Activated naive CD4-positive, alpha-beta T cell treated with anti-CD3 and anti-CD28 coated beads, Interleukin-2, amount 10 ng/mL, durations not matched to agents 7 days and 5 days (primary cell): ENCODE measurements around the gene ECPAS.
A peak's percentile ranks its signal among the peaks of the same experiment; 100 is the strongest.
"Not testable (repeated sequence)": the region's sequence is repeated elsewhere in the genome, so short reads cannot be mapped to it uniquely, and the experiment has no call there.

Experiments
- CTCF ChIA-PET: fragments of 350-600 bp; sonication (Branson Sonifier 250); formaldehyde crosslinking; loops from one replicate; lab custom pipeline; 2021; ENCODE audit warnings: antibody characterized with exemption; lab: Charles Lee
- DNase-seq: peaks from one replicate; pipeline ENCODE4 v3.0.0-alpha.2; 2020
- H3K27ac Mint-ChIP-seq: one replicate; pipeline ENCODE4 v1.8.0; 2021; ENCODE audit warnings: mild to moderate bottlenecking, moderate library complexity, mixed read lengths
- H3K27me3 Mint-ChIP-seq: one replicate; pipeline ENCODE4 v1.8.0; 2021; ENCODE audit warnings: mild to moderate bottlenecking, mixed read lengths
- H3K36me3 Mint-ChIP-seq: one replicate; pipeline ENCODE4 v1.8.0; 2021; ENCODE audit warnings: mixed read lengths
- H3K4me1 Mint-ChIP-seq: one replicate; pipeline ENCODE4 v1.8.0; 2021; ENCODE audit warnings: mixed read lengths
- H3K4me3 Mint-ChIP-seq: one replicate; pipeline ENCODE4 v1.8.0; 2021; ENCODE audit warnings: mild to moderate bottlenecking, moderate library complexity, mixed read lengths
- H3K9me3 Mint-ChIP-seq: one replicate; pipeline ENCODE4 v1.8.0; 2021; ENCODE audit warnings: mixed read lengths

The ECPAS gene, protein sequence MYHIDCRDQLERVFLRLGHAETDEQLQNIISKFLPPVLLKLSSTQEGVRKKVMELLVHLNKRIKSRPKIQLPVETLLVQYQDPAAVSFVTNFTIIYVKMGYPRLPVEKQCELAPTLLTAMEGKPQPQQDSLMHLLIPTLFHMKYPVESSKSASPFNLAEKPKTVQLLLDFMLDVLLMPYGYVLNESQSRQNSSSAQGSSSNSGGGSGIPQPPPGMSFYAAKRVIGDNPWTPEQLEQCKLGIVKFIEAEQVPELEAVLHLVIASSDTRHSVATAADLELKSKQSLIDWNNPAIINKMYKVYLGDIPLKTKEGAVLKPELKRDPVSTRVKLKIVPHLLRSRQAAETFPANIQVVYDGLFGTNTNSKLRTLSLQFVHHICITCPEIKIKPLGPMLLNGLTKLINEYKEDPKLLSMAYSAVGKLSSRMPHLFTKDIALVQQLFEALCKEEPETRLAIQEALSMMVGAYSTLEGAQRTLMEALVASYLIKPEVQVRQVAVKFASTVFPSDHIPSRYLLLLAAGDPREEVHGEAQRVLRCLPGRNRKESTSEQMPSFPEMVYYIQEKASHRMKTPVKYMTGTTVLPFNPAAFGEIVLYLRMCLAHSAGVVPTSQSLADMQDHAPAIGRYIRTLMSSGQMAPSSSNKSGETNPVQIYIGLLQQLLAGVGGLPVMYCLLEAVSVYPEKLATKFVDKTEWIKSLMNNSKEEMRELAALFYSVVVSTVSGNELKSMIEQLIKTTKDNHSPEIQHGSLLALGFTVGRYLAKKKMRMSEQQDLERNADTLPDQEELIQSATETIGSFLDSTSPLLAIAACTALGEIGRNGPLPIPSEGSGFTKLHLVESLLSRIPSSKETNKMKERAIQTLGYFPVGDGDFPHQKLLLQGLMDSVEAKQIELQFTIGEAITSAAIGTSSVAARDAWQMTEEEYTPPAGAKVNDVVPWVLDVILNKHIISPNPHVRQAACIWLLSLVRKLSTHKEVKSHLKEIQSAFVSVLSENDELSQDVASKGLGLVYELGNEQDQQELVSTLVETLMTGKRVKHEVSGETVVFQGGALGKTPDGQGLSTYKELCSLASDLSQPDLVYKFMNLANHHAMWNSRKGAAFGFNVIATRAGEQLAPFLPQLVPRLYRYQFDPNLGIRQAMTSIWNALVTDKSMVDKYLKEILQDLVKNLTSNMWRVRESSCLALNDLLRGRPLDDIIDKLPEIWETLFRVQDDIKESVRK (N-terminal part only)

DNA sequence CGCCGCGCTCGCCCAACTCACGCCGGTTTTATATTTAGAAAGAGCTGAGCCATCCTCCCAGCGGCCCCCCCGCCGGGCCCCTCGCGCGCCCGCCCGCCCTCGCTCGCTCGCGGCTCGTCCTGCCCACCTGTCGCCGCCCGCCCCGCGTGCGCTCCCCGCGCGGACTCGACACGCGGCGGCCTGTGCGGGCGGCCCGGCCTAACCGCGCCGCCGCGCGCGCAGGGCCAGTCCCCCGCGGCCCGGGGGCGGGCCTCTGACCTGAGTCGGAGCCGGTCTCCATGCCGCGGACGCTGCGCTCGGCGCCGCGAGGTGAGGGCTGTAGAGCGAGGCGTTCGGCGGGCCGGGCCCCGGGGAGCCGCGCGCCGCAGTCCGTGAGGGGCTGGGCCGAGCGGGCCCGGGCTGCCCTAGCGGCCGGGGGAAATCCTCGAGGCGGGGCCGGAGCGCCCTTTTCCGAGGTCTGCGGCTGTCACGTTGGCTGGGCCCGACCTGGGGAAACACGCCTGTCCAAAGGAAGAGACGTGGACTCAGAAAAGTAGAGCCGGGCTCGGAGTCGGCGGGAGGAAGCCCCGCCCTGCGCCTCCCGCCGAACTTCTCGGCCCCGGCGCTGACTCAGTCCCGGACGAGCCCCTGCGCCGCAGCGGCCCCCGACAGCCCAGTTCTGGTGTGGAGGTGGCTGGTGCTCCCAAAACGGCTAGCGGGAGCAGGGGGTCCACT, at the start of gene ECPAS:
Gene ECPAS (minus strand): TSS at position 526 of the 714 bp plus-strand sequence. CDS start 11,465 bp downstream, outside the sequence.
- peak within 1 kb of the TSS; percentile 78 for H3K4me3 Mint-ChIP-seq
- peak within 1 kb of the TSS; percentile 85 for H3K27ac Mint-ChIP-seq
- H3K9me3 Mint-ChIP-seq = no peaks in the 10 kb centered on the region
- peaks cover 31% of the 10 kb centered on the region for H3K4me1 Mint-ChIP-seq
- CTCF ChIA-PET = no interaction called here
- peaks cover 5% of the 10 kb centered on the region for H3K27me3 Mint-ChIP-seq
- peak; percentile 69 for DNase-seq
- H3K36me3 Mint-ChIP-seq = peaks cover 7% of the 10 kb centered on the region

DNA sequence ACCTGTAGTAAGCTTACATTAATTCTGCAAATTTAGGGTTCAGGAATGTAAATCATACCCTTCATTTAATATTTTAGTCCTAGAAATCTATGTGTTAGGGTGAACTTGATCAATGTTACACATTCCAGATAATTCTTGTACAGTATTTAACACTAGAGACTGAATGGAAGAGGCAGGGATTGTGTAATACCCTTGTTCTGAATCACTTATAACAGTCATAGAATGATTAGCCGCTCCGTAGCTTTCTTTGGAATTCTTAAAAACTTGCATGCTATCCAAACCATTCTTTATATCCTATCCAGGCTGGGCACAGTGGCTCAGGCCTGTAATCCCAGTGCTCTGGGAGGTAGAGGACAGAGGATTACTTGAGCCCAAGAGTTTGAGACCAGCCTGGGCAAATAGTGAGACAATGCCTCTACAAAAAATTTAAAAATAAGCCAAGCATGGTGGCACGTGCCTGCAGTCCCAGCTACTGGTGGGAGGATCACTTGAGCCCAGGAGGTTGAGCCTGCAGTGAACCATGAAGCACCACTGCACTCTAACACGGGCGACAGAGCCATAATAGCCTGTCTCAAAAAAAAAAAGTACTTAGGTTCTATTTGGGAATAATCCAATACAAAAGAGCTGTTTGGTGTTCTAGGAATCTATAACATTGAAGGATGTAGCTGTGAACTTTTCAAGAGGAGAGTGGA, 49.1 kb upstream of the ECPAS start:
- peaks cover 16% of the 10 kb centered on the region for H3K36me3 Mint-ChIP-seq
- no peak for DNase-seq
- CTCF ChIA-PET = no interaction called here

DNA sequence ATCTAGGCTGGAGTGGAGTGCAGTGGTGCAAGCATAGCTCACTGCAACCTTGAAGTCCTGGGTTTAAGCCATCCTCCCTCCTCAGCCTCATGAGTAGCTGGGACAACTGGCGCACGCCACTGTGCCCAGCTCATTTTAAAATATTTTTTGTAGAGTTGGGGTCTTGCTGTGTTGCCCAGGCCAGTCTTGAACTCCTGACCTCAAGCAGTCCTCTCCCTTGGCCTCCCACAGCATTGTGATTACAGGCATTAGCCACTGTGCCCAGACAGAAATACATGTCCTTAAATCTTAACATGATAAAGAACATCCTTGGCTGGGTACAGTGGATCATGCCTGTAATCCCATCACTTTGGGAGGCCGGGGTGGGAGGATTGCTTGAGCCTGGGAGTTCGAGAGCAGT, 47.5 kb upstream of the ECPAS start:
- H3K9me3 Mint-ChIP-seq = peaks cover 12% of the 10 kb centered on the region
- H3K27ac Mint-ChIP-seq = no peak overlapping the region
- H3K4me1 Mint-ChIP-seq = peaks cover 6% of the 10 kb centered on the region
- DNase-seq = no peak
- CTCF ChIA-PET = no interaction called here
- no peaks in the 10 kb centered on the region for H3K27me3 Mint-ChIP-seq
- peaks cover 14% of the 10 kb centered on the region for H3K36me3 Mint-ChIP-seq
- no peak overlapping the region for H3K4me3 Mint-ChIP-seq

More for the DNA sequence above, 49.1 kb upstream of the ECPAS start:
- Mint-ChIP-seq H3K27ac (no peak overlapping the region), H3K4me3 (no peak overlapping the region), H3K27me3 (no peaks in the 10 kb centered on the region), H3K4me1 (no peaks in the 10 kb centered on the region), H3K9me3 (peaks cover 16% of the 10 kb centered on the region)

DNA sequence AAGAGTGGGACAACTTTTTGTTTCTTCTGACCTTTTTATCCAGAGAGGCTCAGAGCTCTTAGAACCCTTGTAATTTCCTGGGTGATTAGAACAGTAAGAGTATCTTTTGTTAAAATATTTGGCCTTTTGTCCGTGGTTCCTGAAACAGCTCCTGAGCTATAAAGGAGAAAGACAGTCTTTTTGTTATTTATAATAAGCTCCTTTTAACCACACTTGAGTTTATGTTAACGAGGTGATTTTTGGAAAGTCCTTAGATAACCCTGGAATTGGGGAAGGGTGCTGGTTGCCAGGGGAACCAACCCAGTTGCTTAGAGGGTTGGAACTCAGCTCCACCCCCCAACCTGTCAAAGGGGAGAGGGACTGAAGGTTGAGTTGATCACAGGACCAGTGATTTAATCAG, 45.6 kb upstream of the ECPAS start:
- Mint-ChIP-seq H3K36me3 (peaks cover 11% of the 10 kb centered on the region), H3K4me1 (peaks cover 17% of the 10 kb centered on the region)

DNA sequence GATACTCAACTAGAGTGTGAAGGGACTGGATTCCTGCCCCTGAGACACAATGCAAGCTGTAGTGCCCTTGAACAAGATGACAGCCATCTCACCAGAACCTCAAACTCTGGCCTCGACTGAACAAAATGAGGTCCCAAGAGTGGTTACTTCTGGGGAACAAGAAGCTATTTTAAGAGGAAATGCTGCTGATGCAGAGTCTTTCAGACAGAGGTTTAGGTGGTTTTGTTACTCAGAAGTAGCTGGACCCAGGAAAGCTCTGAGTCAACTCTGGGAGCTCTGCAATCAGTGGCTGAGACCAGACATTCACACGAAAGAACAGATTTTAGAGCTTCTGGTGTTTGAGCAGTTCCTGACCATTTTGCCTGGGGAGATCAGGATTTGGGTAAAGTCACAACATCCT, 43.2 kb upstream of the ECPAS start:
- Mint-ChIP-seq H3K4me3 (no peak overlapping the region), H3K36me3 (peaks cover 7% of the 10 kb centered on the region), H3K4me1 (peaks cover 21% of the 10 kb centered on the region), H3K27ac (no peak overlapping the region), H3K9me3 (peaks cover 3% of the 10 kb centered on the region), H3K27me3 (peaks cover 5% of the 10 kb centered on the region)
- no peak for DNase-seq
- CTCF ChIA-PET = interaction anchor here (0.9 kb wide), 1 partner anchor 70 kb away, joined by 3 read pairs; no protein-coding TSS in a partner anchor

More for the DNA sequence above, 45.6 kb upstream of the ECPAS start:
- H3K4me3 Mint-ChIP-seq = no peak overlapping the region
- DNase-seq = no peak
- peaks cover 6% of the 10 kb centered on the region for H3K9me3 Mint-ChIP-seq
- no peaks in the 10 kb centered on the region for H3K27me3 Mint-ChIP-seq
- no peak overlapping the region for H3K27ac Mint-ChIP-seq
- CTCF ChIA-PET = no interaction called here

DNA sequence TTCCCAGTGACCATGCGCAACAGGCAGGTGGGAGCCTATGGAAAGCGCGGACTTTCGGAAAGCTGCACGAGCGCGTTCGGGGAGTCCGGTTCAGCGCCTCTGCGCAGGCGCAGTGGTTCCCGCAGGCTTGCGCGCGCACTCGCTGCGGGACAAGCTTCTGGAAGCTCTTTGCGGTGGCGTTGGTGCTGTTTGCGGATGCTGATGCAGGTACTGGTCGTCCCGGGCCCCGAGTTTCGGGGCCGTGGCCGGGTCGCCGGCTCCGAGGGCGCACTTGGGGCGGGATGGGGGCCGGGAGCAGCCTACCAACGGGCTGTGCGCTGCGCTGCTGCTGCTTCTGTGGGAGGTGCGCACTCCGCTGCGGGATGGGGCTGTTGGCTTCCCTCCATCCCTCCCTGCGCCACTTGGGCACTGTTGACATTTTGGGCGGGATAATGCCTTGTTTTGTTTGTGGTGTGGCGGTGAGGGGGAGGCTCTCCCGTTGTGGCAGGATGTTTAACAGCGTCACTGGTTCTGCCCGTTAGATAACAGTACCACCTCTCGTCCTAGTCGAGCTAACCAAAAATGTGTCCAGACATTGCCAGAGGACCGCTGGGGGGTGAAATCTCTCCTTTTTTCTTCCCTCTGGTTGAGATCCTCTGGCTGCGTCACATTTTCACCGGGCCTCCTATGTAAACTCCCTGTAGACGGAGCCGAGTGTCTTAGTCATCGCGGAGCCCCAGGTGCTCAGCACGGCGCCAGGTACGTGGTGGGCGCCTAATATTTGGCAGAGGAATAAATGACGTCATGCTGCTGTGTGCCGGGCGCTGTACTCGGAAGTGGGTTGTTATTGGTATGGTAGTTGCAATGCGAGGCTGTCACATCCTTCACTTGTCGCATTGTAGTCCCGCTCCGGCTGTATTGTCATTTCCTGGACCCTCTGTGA, 41.1 kb upstream of the ECPAS start, which contains the start of gene ZNF483:
Gene ZNF483 (plus strand): TSS at position 124 of the 922 bp plus-strand sequence. CDS start 2,217 bp downstream, outside the sequence.
- CTCF ChIA-PET = interaction anchor here (0.6 kb wide), 1 partner anchor 1656 kb away, joined by 4 read pairs; no protein-coding TSS in a partner anchor
- H3K4me3 Mint-ChIP-seq = peak within 1 kb of the TSS; percentile 83
- peaks cover 7% of the 10 kb centered on the region for H3K36me3 Mint-ChIP-seq
- peaks cover 21% of the 10 kb centered on the region for H3K4me1 Mint-ChIP-seq
- peak; percentile 72 for DNase-seq
- peaks cover 5% of the 10 kb centered on the region for H3K27me3 Mint-ChIP-seq
- peak within 1 kb of the TSS; percentile 86 for H3K27ac Mint-ChIP-seq
- H3K9me3 Mint-ChIP-seq = no peaks in the 10 kb centered on the region

DNA sequence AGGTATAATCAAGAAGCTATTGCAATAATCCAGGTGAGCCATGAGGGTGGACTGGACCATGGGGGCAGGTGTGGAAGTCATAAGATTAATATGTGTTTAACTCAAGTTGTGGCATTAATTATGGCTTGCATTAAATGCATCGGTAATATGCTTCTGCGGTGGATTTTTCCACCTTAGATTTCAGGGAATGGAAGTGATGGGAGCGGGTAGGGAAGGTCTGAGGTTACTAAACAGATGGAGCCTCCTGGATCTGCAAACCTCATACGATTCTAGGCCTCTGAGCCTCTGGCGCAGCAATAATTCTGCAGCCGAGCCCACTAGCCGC, 40.5 kb upstream of the ECPAS start:
- Mint-ChIP-seq H3K9me3 (no peaks in the 10 kb centered on the region), H3K36me3 (peaks cover 7% of the 10 kb centered on the region), H3K27ac (no peak overlapping the region), H3K4me1 (peaks cover 21% of the 10 kb centered on the region), H3K27me3 (peaks cover 5% of the 10 kb centered on the region), H3K4me3 (peak overlapping the region; percentile 83)
- DNase-seq = no peak
- CTCF ChIA-PET = no interaction called here

DNA sequence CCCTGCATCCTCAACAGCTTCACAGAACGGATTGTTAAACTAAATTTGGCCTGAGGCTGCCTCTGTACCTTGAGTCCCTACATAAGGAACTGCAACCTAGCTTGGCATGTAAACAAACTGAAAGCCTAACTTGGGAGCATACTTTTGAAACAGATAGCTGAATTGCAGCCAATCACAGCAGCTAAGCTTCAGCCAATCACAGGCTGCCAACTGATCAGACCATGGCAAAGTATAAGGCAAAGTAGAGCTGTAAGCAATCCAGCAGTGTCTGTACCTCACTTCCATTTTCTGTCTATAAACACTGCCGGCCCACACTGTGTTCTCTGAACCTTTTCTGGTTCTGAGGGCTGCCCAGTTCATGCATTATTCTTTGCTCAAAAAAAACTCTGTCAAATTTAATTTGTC, 31.9 kb upstream of the ECPAS start:
- peaks cover 5% of the 10 kb centered on the region for H3K27me3 Mint-ChIP-seq
- H3K27ac Mint-ChIP-seq = no peak overlapping the region
- H3K4me1 Mint-ChIP-seq = no peaks in the 10 kb centered on the region
- H3K4me3 Mint-ChIP-seq = no peak overlapping the region
- H3K36me3 Mint-ChIP-seq = no peaks in the 10 kb centered on the region
- CTCF ChIA-PET = no interaction called here
- no peak for DNase-seq
- no peaks in the 10 kb centered on the region for H3K9me3 Mint-ChIP-seq

DNA sequence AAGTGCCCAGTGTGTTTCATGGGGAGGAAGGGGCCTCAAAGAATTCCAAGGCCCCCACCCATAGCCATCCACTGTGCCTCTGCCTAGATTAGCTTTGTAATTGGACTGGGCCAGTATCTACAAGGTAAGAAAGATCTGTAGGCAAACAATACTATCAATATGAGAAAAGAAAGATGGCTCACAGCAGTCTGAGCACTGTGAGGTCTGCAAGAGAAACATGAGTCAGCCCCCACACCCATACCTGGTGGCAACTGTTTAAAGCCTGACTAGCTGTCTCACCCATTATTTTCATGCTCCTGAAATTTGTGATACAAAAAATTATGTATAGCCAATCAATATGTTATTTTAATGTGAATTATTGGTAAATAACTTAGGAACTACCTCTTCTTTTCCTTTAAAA, 30.8 kb upstream of the ECPAS start:
- CTCF ChIA-PET = no interaction called here
- Mint-ChIP-seq H3K27me3 (peaks cover 5% of the 10 kb centered on the region), H3K4me3 (no peak overlapping the region), H3K4me1 (no peaks in the 10 kb centered on the region), H3K9me3 (peaks cover 4% of the 10 kb centered on the region), H3K27ac (no peak overlapping the region), H3K36me3 (no peaks in the 10 kb centered on the region)
- no peak for DNase-seq

DNA sequence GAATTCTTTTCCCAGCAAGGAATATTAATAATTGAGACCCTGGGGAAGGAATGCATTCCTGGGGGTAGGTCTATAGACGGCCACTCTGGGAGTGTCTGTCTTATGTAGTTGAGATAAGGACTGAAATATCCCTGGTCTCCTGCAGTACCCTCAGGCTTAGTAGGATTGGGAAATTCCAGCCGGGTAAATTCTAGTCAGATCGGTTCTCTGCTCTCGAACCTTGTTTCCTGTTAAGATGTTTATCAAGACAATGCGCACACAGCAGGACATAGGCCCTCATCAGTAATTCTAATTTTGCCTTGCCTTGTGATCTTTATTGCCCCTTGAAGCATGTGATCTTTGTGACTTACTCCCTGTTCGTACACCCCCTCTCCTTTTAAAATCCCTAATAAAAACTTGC, 27.4 kb upstream of the ECPAS start:
- H3K4me3 Mint-ChIP-seq, H3K4me1 Mint-ChIP-seq, CTCF ChIA-PET, H3K27ac Mint-ChIP-seq, H3K9me3 Mint-ChIP-seq, H3K36me3 Mint-ChIP-seq, H3K27me3 Mint-ChIP-seq, DNase-seq: not testable (repeated sequence)

DNA sequence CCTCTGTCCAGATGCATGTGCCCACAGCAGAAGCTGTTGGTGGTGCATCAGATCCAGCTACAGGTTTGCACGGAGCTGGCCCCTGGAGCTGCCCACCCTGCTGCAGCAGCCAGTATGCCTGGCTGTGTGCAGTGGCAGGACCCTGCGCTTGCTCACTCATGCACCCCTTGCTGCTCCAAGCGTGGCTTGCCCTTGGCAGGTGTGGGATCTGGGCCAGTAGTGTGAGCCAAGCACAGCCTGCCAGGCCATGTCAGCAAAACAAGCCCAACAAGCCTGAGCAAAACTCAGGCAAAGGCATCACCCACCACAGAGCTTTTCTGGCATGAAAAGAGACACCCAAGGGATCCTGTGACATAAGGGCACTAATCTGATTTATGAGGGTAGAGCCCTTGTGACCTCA, 18.3 kb upstream of the ECPAS start:
- CTCF ChIA-PET = no interaction called here
- H3K36me3 Mint-ChIP-seq = no peaks in the 10 kb centered on the region
- no peak for DNase-seq
- H3K4me1 Mint-ChIP-seq = no peaks in the 10 kb centered on the region
- H3K4me3 Mint-ChIP-seq = no peak overlapping the region
- H3K27ac Mint-ChIP-seq = no peak overlapping the region
- no peaks in the 10 kb centered on the region for H3K27me3 Mint-ChIP-seq
- H3K9me3 Mint-ChIP-seq = no peaks in the 10 kb centered on the region

DNA sequence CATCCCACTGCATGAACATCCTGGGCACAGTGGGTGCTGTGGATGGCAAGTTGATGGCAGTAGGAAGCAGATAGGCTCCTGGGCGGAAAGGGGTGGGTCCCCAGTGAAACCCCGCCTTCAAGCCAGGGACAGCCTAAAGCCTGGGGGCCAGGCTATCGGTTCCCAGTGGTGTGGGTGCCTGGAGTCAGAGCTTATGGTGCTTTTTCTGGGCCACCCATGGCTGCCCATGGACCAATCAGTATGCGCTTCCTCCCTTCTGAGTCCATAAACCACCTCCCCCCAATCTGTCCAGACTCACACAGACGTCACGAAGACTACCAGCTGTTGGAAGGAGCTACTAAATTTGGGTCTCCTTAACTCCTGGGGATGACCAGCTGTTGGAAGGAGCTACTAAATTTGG, 17.5 kb upstream of the ECPAS start:
- Mint-ChIP-seq H3K27me3 (no peaks in the 10 kb centered on the region), H3K9me3 (no peaks in the 10 kb centered on the region), H3K27ac (no peak overlapping the region), H3K4me3 (no peak overlapping the region), H3K36me3 (no peaks in the 10 kb centered on the region), H3K4me1 (no peaks in the 10 kb centered on the region)
- CTCF ChIA-PET = no interaction called here
- no peak for DNase-seq
